GM19351 (cell line): ENCODE data around the gene MDFIC.
"Not testable (repeated sequence)": the region's sequence is repeated elsewhere in the genome, so short reads cannot be mapped to it uniquely, and the experiment has no call there.

Experiments
- ATAC-seq: cut with Tn5 transposase; IDR thresholded peaks from one replicate; pipeline ENCODE4 v1.9.1; 2021; ENCODE audit warnings: mild to moderate bottlenecking, moderate library complexity; ENCODE audit not compliant: unreplicated experiment

MDFIC gene

GRCh38 chr7:114922026-114922651 lies at the start of gene MDFIC:
Gene MDFIC, plus strand, starts transcription at chr7:114922094. Its CDS starts 940 bp downstream, at chr7:114923034.
- ATAC-seq = peak; percentile 32

GRCh38 chr7:114874170-114874569 lies 47.7 kb upstream of the MDFIC start:
- no peak for ATAC-seq

GRCh38 chr7:114875186-114875585 lies 46.7 kb upstream of the MDFIC start:
- ATAC-seq = no peak

- ATAC-seq = no peak
Observed at GRCh38 chr7:114879554-114879953, 42.3 kb upstream of the MDFIC start.

GRCh38 chr7:114885836-114886235 lies 36.1 kb upstream of the MDFIC start:
- ATAC-seq = no peak

GRCh38 chr7:114886241-114886640 lies 35.7 kb upstream of the MDFIC start:
- ATAC-seq = no peak

- not testable (repeated sequence) for ATAC-seq
Observed at GRCh38 chr7:114889116-114889515, 32.8 kb upstream of the MDFIC start.

- peak; percentile 72 for ATAC-seq
Observed at GRCh38 chr7:114889646-114890285, 32.1 kb upstream of the MDFIC start.

GRCh38 chr7:114890561-114890960 lies 31.3 kb upstream of the MDFIC start:
- ATAC-seq = no peak

GRCh38 chr7:114900127-114900526 lies 21.8 kb upstream of the MDFIC start:
- ATAC-seq = no peak

GRCh38 chr7:114901771-114902170 lies 20.1 kb upstream of the MDFIC start:
- no peak for ATAC-seq

GRCh38 chr7:114903131-114903530 lies 18.8 kb upstream of the MDFIC start:
- no peak for ATAC-seq

GRCh38 chr7:114910787-114911186 lies 11.1 kb upstream of the MDFIC start:
- no peak for ATAC-seq

- no peak for ATAC-seq
Observed at GRCh38 chr7:114911411-114911810, 10.5 kb upstream of the MDFIC start.

- ATAC-seq = peak; percentile 90
Observed at GRCh38 chr7:114916261-114916892, 5.5 kb upstream of the MDFIC start.

GRCh38 chr7:114917211-114917839 lies 4.6 kb upstream of the MDFIC start:
- ATAC-seq = no peak

GRCh38 chr7:114919587-114919986 lies 2.3 kb upstream of the MDFIC start:
- ATAC-seq = no peak

- no peak for ATAC-seq
Observed at GRCh38 chr7:114921631-114922025, 266 bp upstream of the MDFIC start.

GRCh38 chr7:114922652-114923402 lies 933 bp downstream of the MDFIC start:
- peak; percentile 25 for ATAC-seq

GRCh38 chr7:114923403-114923713 lies 1.5 kb downstream of the MDFIC start:
- no peak for ATAC-seq

- peak; percentile 25 for ATAC-seq
Observed at GRCh38 chr7:114924038-114924712, 2.3 kb downstream of the MDFIC start.
